Measurements from ENCODE around the gene RCAN2.

- TF ChIP-seq CTCF (conservative IDR thresholded peaks at IDR 0.05) (no peak), EZH2 (IDR thresholded peaks at IDR 0.05; ENCODE audit: low read depth) (no peak)
Observed at GRCh38 chr6:46456297-46456696, 35.0 kb downstream of the RCAN2 start.

Measured in PC-9 (cell line).